H1 (cell line): ENCODE measurements around the gene NAALADL1. TPM values are rescaled to one million over a fixed set of nuclear protein-coding genes. Genes with fewer than 3 reads are reported as not detected.

Source experiments
- CTCF ChIA-PET: fragments of 300-600 bp; sonication (Branson Sonifier 250); formaldehyde crosslinking; loops from one replicate; lab custom pipeline; 2021; ENCODE audit not compliant: partially characterized antibody; lab: Charles Lee
- POLR2A ChIA-PET: fragments of 300-600 bp; sonication (Branson Sonifier 250); formaldehyde crosslinking; loops from one replicate; lab custom pipeline; 2021; ENCODE audit warnings: inconsistent platforms; ENCODE audit not compliant: partially characterized antibody; lab: Charles Lee
- DNase-seq, 2 experiments: peaks; one replicate each; pipeline versions ENCODE4 v3.0.0 to v3.0.0-alpha.2; 2010 to 2022; ENCODE audit warnings: low spot score in 2 of 2, low read depth in 1 of 2, mixed read lengths in 1 of 2
- FAIRE-seq: peaks from 2 replicates; lab custom pipeline; 2011; peaks lifted over from hg19 to GRCh38; lab: Jason Lieb, UNC
- H2AFZ ChIP-seq: 2 replicates; pipeline ENCODE4 v1.8.1; 2012; ENCODE audit warnings: low read length, inconsistent platforms
- H2AK5ac ChIP-seq: 2 replicates; pipeline ENCODE4 v1.6.1; 2013; ENCODE audit warnings: low read depth, low read length
- H2BK120ac ChIP-seq: replicated peaks from 2 replicates; pipeline ENCODE3; 2013; ENCODE audit warnings: low read depth, low read length, inconsistent platforms
- H2BK12ac ChIP-seq: 2 replicates; pipeline ENCODE4 v1.6.1; 2013; ENCODE audit warnings: low read depth, low read length
- H2BK15ac ChIP-seq: 2 replicates; pipeline ENCODE4 v1.6.1; 2013; ENCODE audit warnings: low read length
- H2BK20ac ChIP-seq: 2 replicates; pipeline ENCODE4 v1.6.1; 2013; ENCODE audit warnings: low read length
- H2BK5ac ChIP-seq: 2 replicates; pipeline ENCODE4 v1.6.1; 2013; ENCODE audit warnings: low read depth, low read length
- H3K14ac ChIP-seq: 2 replicates; pipeline ENCODE4 v1.6.1; 2013; ENCODE audit warnings: inconsistent platforms; ENCODE audit not compliant: insufficient read length
- H3K18ac ChIP-seq: 2 replicates; pipeline ENCODE4 v1.6.1; 2013; ENCODE audit warnings: low read length; ENCODE audit errors: extremely low read depth
- H3K23ac ChIP-seq: 2 replicates; pipeline ENCODE4 v1.6.1; 2013; ENCODE audit warnings: inconsistent platforms; ENCODE audit not compliant: insufficient read length
- H3K23me2 ChIP-seq: 2 replicates; pipeline ENCODE4 v1.6.1; 2013; ENCODE audit warnings: low read depth, low read length
- H3K27ac ChIP-seq: 2 replicates; pipeline ENCODE4 v1.6.1; 2011; ENCODE audit warnings: low read depth, low read length, inconsistent platforms
- H3K27me3 ChIP-seq, 4 experiments: replicated peaks in 1 of 4; 1 replicate in 1 of 4; 2 replicates in 3 of 4; pipeline versions ENCODE4 v1.6.1 to v1.8.1; 2011 to 2013; ENCODE audit warnings: low read length in 3 of 4, mild to moderate bottlenecking in 3 of 4, inconsistent platforms in 2 of 4, mixed read lengths in 2 of 4, moderate library complexity in 1 of 4; ENCODE audit not compliant: control insufficient read depth in 3 of 4, insufficient read depth in 3 of 4; ENCODE audit errors: extremely low read depth in 1 of 4
- H3K36me3 ChIP-seq, 4 experiments: 2 replicates each; pipeline versions ENCODE4 v1.6.1 to v1.8.1; 2011 to 2013; ENCODE audit warnings: mild to moderate bottlenecking in 4 of 4, low read length in 3 of 4, moderate library complexity in 2 of 4, control low read depth in 1 of 4, inconsistent platforms in 1 of 4; ENCODE audit not compliant: insufficient read depth in 4 of 4, control insufficient read depth in 2 of 4
- H3K4ac ChIP-seq: replicated peaks from 2 replicates; pipeline ENCODE3; 2013; ENCODE audit warnings: low read length, low read depth, mixed read lengths, inconsistent platforms; ENCODE audit not compliant: insufficient read length
- H3K4me1 ChIP-seq, 4 experiments: replicated peaks in 1 of 4; 1 replicate in 1 of 4; 2 replicates in 3 of 4; pipeline versions ENCODE4 v1.6.1 to v1.8.1; 2011 to 2013; ENCODE audit warnings: low read length in 3 of 4, inconsistent platforms in 2 of 4, mixed read lengths in 1 of 4; ENCODE audit not compliant: insufficient read depth in 4 of 4, control insufficient read depth in 3 of 4
- H3K4me2 ChIP-seq, 2 experiments: 2 replicates each; pipeline versions ENCODE4 v1.6.1 to v1.8.1; 2011 to 2013; ENCODE audit warnings: low read depth in 2 of 2, low read length in 2 of 2, control low read depth in 1 of 2, inconsistent platforms in 1 of 2, mild to moderate bottlenecking in 1 of 2; ENCODE audit not compliant: insufficient read depth in 1 of 2
- H3K4me3 ChIP-seq, 4 experiments: fragments of 200-600, 300-600 bp in 1 of 4; sonication (generic), shearing (Covaris generic), sonication (Bioruptor Twin) in 1 of 4; 2 replicates each; pipeline versions ENCODE4 v1.5.1 to v1.8.1; 2011 to 2016; ENCODE audit warnings: low read length in 4 of 4, low read depth in 3 of 4, control low read depth in 2 of 4, inconsistent platforms in 2 of 4, mild to moderate bottlenecking in 2 of 4, mixed read lengths in 1 of 4, moderate library complexity in 1 of 4; ENCODE audit not compliant: insufficient read depth in 2 of 4; ENCODE audit errors: extremely low read depth in 1 of 4
- H3K56ac ChIP-seq: replicated peaks from 2 replicates; pipeline ENCODE3; 2013; ENCODE audit warnings: low read depth, mild to moderate bottlenecking, mixed read lengths, low read length, inconsistent platforms; ENCODE audit not compliant: insufficient read length
- H3K79me1 ChIP-seq: 2 replicates; pipeline ENCODE4 v1.6.1; 2013; ENCODE audit warnings: low read depth, low read length, control low read depth
- H3K79me2 ChIP-seq, 2 experiments: 2 replicates each; pipeline versions ENCODE4 v1.6.1 to v1.8.1; 2012 to 2013; ENCODE audit warnings: low read length in 2 of 2, mild to moderate bottlenecking in 2 of 2, inconsistent platforms in 1 of 2; ENCODE audit not compliant: insufficient read depth in 2 of 2, control insufficient read depth in 1 of 2
- H3K9ac ChIP-seq, 4 experiments: replicated peaks in 1 of 4; 1 replicate in 1 of 4; 2 replicates in 3 of 4; pipeline versions ENCODE4 v1.6.1 to v1.8.1; 2011 to 2013; ENCODE audit warnings: low read depth in 3 of 4, low read length in 3 of 4, control low read depth in 2 of 4, mild to moderate bottlenecking in 2 of 4, moderate library complexity in 2 of 4, inconsistent platforms in 1 of 4; ENCODE audit errors: extremely low read depth in 1 of 4
- H3K9me3 ChIP-seq, 2 experiments: 2 replicates each; pipeline versions ENCODE4 v1.6.1 to v1.8.1; 2012 to 2013; ENCODE audit warnings: mild to moderate bottlenecking in 2 of 2, moderate library complexity in 2 of 2, control low read depth in 1 of 2, inconsistent platforms in 1 of 2, low read depth in 1 of 2, low read length in 1 of 2, mixed read lengths in 1 of 2; ENCODE audit not compliant: insufficient read depth in 2 of 2
- H4K20me1 ChIP-seq, 2 experiments: replicated peaks in 1 of 2; 2 replicates each; pipeline versions ENCODE3 to v1.8.1; 2011 to 2013; ENCODE audit warnings: inconsistent platforms in 2 of 2, low read length in 2 of 2, mild to moderate bottlenecking in 1 of 2; ENCODE audit not compliant: insufficient read depth in 2 of 2, control insufficient read depth in 1 of 2
- H4K5ac ChIP-seq: 2 replicates; pipeline ENCODE4 v1.6.1; 2013; ENCODE audit warnings: low read length, low read depth, mixed read lengths, inconsistent platforms; ENCODE audit not compliant: insufficient read length
- H4K8ac ChIP-seq: 2 replicates; pipeline ENCODE4 v1.8.0; 2013; ENCODE audit warnings: mild to moderate bottlenecking, moderate library complexity, low read length, inconsistent platforms; ENCODE audit not compliant: insufficient read depth; ENCODE audit errors: extremely low read depth
- H4K91ac ChIP-seq: replicated peaks from 2 replicates; pipeline ENCODE3; 2013; ENCODE audit warnings: low read length, mixed read lengths, inconsistent platforms; ENCODE audit not compliant: insufficient read length
- CHD1 ChIP-seq: IDR thresholded peaks from 2 replicates; pipeline ENCODE4 v1.6.1; 2012; ENCODE audit warnings: low read depth, low read length, improper control_type of control experiment
- HDAC2 ChIP-seq, 2 experiments: fragments of 300-600 bp in 1 of 2; sonication (generic) in 1 of 2; IDR thresholded peaks; 2 replicates each; pipeline ENCODE4 v1.6.1; 2011 to 2012; ENCODE audit warnings: low read depth in 2 of 2, low read length in 2 of 2, mild to moderate bottlenecking in 2 of 2, moderate library complexity in 2 of 2, borderline replicate concordance in 1 of 2, inconsistent platforms in 1 of 2
- RNF2 ChIP-seq: fragments of 200-900, 300-1000 bp; sonication (generic); IDR thresholded peaks from 2 replicates; pipeline ENCODE4 v1.7.1; 2016; ENCODE audit warnings: borderline replicate concordance, low read depth, mild to moderate bottlenecking, antibody characterized with exemption, low read length; ENCODE audit not compliant: poor library complexity, severe bottlenecking; ENCODE audit errors: missing control alignments
- SAP30 ChIP-seq: fragments of 300-600 bp; sonication (generic); IDR thresholded peaks from 2 replicates; pipeline ENCODE4 v1.7.1; 2012; ENCODE audit warnings: low read length, moderate library complexity, mild to moderate bottlenecking, inconsistent platforms; ENCODE audit not compliant: insufficient read depth, insufficient replicate concordance
- SRF ChIP-seq: IDR thresholded peaks from 2 replicates; pipeline ENCODE4 v1.6.1; 2011; ENCODE audit warnings: mild to moderate bottlenecking, low read depth, low read length, moderate library complexity
- WGBS, 2 experiments: shearing (Covaris generic) in 1 of 2; methylation state at CpG; one replicate each; pipeline versions ENCODE4 v1.1.6 to v1.1.7; 2013 to 2015; ENCODE audit warnings: low lambda C conversion rate in 2 of 2, mixed read lengths in 2 of 2, inconsistent platforms in 1 of 2, low coverage in 1 of 2, missing lambda C conversion rate in 1 of 2; ENCODE audit not compliant: insufficient replicate concordance in 2 of 2, insufficient coverage in 1 of 2, insufficient read length in 1 of 2; ENCODE audit errors: extremely low coverage in 1 of 2, missing lambda C conversion rate in 1 of 2; 5-methylcytosine and 5-hydroxymethylcytosine counted together
- polyA plus RNA-seq, 7 experiments: library from polyadenylated mRNA; depleted of rRNA in 3 of 7; stranded (reverse) in 5 of 7; unstranded in 2 of 7; fragments of >200 nt in 5 of 7; fragments of 200-250 nt in 2 of 7; gene quantifications; 1 replicate in 5 of 7; 2 replicates in 1 of 7; 4 replicates in 1 of 7; pipeline versions ENCODE4 v1.2.1 to v1.2.3, GENCODE V29; 2011 to 2013; ENCODE audit warnings: missing spikeins in 2 of 7, mixed read lengths in 2 of 7
- total RNA-seq: library from RNA; stranded (reverse); fragmentation: NEBNext Ultra II Directional; extraction: Animal tissue kit (Norgen Biotek cat#: 25700); gene quantifications from 2 replicates; pipeline ENCODE4 v1.2.1, GENCODE V29; 2021

NAALADL1 gene
- total and polyA plus RNA-seq, 2 of the 8 experiments (the other 6 are each of a cell fraction or from before 2014, with no cell fraction given) = 7.5 to 9.9 TPM

DNA sequence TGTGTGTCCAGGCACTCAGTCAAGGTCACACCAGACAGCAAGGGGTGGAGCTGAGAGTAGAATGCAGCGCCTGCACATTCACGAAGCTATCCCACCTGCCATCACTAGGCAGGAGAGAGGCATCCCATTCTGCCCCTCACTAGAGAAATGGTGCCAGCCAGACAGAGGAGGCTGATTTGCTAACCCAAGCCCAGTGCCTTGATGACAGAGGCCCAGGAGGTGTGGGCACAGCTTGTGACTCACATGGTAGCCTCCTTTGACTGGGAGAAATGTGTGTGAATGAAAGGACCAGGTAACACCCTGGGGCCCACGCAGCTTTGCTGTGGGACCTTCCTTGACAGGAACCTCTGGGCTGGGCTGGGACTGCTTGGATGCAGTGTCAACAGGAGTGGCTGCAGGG is 5.2 kb upstream of the NAALADL1 start:
- Histone ChIP-seq H3K23me2 (no peaks in the 10 kb centered on the region), H4K91ac (peak overlapping the region; percentile 53), H3K9ac (no peak overlapping the region), H3K18ac (no peak overlapping the region), H4K20me1 (no peaks in the 10 kb centered on the region), H2BK120ac (no peak overlapping the region), H2AK5ac (no peak overlapping the region), H4K8ac (no peak overlapping the region), H2AFZ (no peak overlapping the region), H4K5ac (no peak overlapping the region), H3K27ac (no peak overlapping the region), H2BK20ac (no peak overlapping the region), H3K79me2 (no peaks in the 10 kb centered on the region), H3K14ac (no peak overlapping the region), H3K4me3 (no peak overlapping the region), H3K27me3 (no peaks in the 10 kb centered on the region; a peak in 1 of 7 replicates), H3K4me2 (no peak overlapping the region), H3K4ac (no peak overlapping the region), H3K9me3 (no peaks in the 10 kb centered on the region), H3K4me1 (peaks cover 5 to 23% (median 17%) of the 10 kb centered on the region in 4 experiments), H2BK15ac (no peak overlapping the region), H2BK12ac (no peak overlapping the region), H2BK5ac (no peak overlapping the region), H3K36me3 (no peaks in the 10 kb centered on the region), H3K56ac (no peak overlapping the region), H3K79me1 (no peaks in the 10 kb centered on the region), H3K23ac (no peak overlapping the region)
- TF ChIP-seq CHD1 (no peak), HDAC2 (IDR thresholded peaks at IDR 0.05; ENCODE audit: borderline replicate concordance in 1 of 2, low read depth in 2 of 2, low read length in 2 of 2) (no peak), RNF2 (no peak), SAP30 (no peak), SRF (no peak)
- ChIA-PET CTCF (interaction anchor here (1.1 to 2.2 kb wide), 8 partner anchors 13 to 198 kb away, joined by 3 to 10 read pairs (median 4); partner anchors contain the start of gene ARL2), POLR2A (interaction anchor here (0.9 to 21.6 kb wide), 11 partner anchors 13 to 59 kb away, joined by 3 to 230 read pairs (median 4); partner anchors contain the start of genes FAU, MRPL49, SAC3D1 and TM7SF2)
- FAIRE-seq = no peak
- WGBS, 2 experiments = 86% methylated on average over 3 of the region's 3 CpGs; no CpG with 5 or more reads in 1 of the 2 experiments
- DNase-seq = no peak
